Activated CD8-positive, alpha-beta T cell treated with anti-CD3 and anti-CD28 coated beads for 36 hours (primary cell): ENCODE measurements around the gene LARGE1. TPM values are rescaled to one million over a fixed set of nuclear protein-coding genes. Genes with fewer than 3 reads are reported as not detected.

Experiments
- ATAC-seq: fragments of 200-7000 bp; cut with Tn5 transposase; one replicate; pipeline ENCODE4 v1.10.0; 2021; ENCODE audit warnings: mild to moderate bottlenecking, moderate library complexity
- CTCF ChIA-PET: fragments of 350-600 bp; sonication (Branson Sonifier 250); formaldehyde crosslinking; loops from one replicate; lab custom pipeline; 2021; ENCODE audit warnings: antibody characterized with exemption; lab: Charles Lee
- POLR2A ChIA-PET: fragments of 350-600 bp; sonication (Branson Sonifier 250); formaldehyde crosslinking; loops from one replicate; lab custom pipeline; 2021; ENCODE audit warnings: antibody characterized with exemption; lab: Charles Lee
- DNase-seq: peaks from one replicate; pipeline ENCODE4 v3.0.0-alpha.2; 2020
- H3K27ac Mint-ChIP-seq: one replicate; pipeline ENCODE4 v1.8.0; 2021; ENCODE audit warnings: mild to moderate bottlenecking, mixed read lengths
- H3K27me3 Mint-ChIP-seq: one replicate; pipeline ENCODE4 v1.8.0; 2021; ENCODE audit warnings: mixed read lengths
- H3K36me3 Mint-ChIP-seq: one replicate; pipeline ENCODE4 v1.8.0; 2021; ENCODE audit warnings: low read depth, mixed read lengths
- H3K4me1 Mint-ChIP-seq: one replicate; pipeline ENCODE4 v1.8.0; 2021; ENCODE audit warnings: low read depth, mixed read lengths
- H3K4me3 Mint-ChIP-seq: one replicate; pipeline ENCODE4 v1.8.0; 2021; ENCODE audit warnings: mild to moderate bottlenecking, moderate library complexity, mixed read lengths
- H3K9me3 Mint-ChIP-seq: one replicate; pipeline ENCODE4 v1.8.0; 2021; ENCODE audit warnings: mixed read lengths
- intact Hi-C: fragments of 100-400 bp; cut with micrococcal nuclease; formaldehyde crosslinking; loops from one replicate; pipeline ENCODE4 v1.10.0; 2022
- total RNA-seq, 2 experiments: library from RNA; stranded (reverse); gene quantifications; one replicate each; pipeline ENCODE4 v1.2.3, GENCODE V29; 2021
- TF ChIP-seq, protein P1 (sequence below): fragments of 200-600 bp; IDR thresholded peaks from one replicate; pipeline ENCODE4 v1.8.0; 2022; ENCODE audit warnings: antibody characterized with exemption, mild to moderate bottlenecking

The LARGE1 gene
- total RNA-seq, 2 experiments from 2014 or later: 0.31 to 0.32 TPM

DNA sequence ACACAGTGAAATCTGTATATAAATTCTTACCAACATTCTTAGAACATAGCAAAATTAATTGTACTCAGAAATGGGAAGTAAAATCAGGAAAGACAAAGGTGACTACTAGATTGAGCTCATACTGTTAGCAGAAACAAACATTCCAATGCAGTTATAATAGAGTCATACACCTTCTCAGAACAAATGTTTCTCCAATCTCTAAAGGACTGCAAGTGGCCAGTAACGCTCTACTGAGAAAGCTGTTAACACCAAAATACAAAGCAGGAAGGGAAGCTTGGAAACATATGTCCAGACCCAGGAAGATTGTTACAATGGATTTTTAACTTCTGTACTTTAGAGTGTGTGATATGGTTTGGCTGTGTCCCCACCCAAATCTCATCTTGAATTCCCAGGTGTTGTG is 341.5 kb downstream of the LARGE1 start:
- TF ChIP-seq, protein P1, sequence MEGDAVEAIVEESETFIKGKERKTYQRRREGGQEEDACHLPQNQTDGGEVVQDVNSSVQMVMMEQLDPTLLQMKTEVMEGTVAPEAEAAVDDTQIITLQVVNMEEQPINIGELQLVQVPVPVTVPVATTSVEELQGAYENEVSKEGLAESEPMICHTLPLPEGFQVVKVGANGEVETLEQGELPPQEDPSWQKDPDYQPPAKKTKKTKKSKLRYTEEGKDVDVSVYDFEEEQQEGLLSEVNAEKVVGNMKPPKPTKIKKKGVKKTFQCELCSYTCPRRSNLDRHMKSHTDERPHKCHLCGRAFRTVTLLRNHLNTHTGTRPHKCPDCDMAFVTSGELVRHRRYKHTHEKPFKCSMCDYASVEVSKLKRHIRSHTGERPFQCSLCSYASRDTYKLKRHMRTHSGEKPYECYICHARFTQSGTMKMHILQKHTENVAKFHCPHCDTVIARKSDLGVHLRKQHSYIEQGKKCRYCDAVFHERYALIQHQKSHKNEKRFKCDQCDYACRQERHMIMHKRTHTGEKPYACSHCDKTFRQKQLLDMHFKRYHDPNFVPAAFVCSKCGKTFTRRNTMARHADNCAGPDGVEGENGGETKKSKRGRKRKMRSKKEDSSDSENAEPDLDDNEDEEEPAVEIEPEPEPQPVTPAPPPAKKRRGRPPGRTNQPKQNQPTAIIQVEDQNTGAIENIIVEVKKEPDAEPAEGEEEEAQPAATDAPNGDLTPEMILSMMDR: no peak
- no peak for ATAC-seq
- H3K4me1 Mint-ChIP-seq: no peaks in the 10 kb centered on the region
- no peak overlapping the region for H3K27ac Mint-ChIP-seq
- no peaks in the 10 kb centered on the region for H3K9me3 Mint-ChIP-seq
- DNase-seq: no peak
- ChIA-PET CTCF (interaction anchor here (1.0 to 1.2 kb wide), 3 partner anchors 18 to 276 kb away, joined by 3 read pairs; no protein-coding TSS in a partner anchor), POLR2A (no interaction called here)
- no peaks in the 10 kb centered on the region for H3K36me3 Mint-ChIP-seq
- no peak overlapping the region for H3K4me3 Mint-ChIP-seq
- intact Hi-C loops: loop anchor here (5.0 kb wide), 1 partner anchor 276 kb away; no protein-coding TSS in a partner anchor
- no peaks in the 10 kb centered on the region for H3K27me3 Mint-ChIP-seq

DNA sequence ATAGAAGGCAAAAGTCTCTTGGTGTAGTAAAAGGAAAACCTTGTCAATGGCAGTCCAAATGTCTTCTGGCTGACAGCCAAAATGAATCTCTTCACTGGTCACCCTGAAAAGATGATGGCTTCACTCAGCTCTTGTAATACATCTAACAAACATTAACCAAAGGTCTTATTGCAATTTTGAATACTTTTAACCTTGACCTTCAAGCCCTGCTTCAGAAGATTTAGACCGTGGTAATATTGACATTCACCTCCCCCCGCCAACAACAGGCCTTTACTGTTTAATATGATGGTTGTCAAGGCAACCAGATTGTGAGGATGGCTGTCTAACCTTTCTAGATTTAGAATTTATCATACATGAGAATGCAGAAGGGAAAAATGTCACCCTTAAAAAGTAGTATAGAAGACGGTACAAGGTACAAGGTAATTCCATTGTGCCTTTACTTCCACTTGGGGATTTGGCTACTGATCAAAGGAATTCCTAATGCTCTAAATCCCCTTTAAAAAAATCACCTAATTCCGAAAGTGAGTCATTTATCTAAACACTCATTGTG is 342.3 kb downstream of the LARGE1 start:
- DNase-seq: no peak
- Mint-ChIP-seq H3K27me3 (no peaks in the 10 kb centered on the region), H3K36me3 (no peaks in the 10 kb centered on the region), H3K4me3 (no peak overlapping the region), H3K4me1 (no peaks in the 10 kb centered on the region), H3K9me3 (no peaks in the 10 kb centered on the region), H3K27ac (no peak overlapping the region)
- CTCF ChIA-PET: interaction anchor here (1.0 to 1.1 kb wide), 2 partner anchors 17 to 275 kb away, joined by 3 read pairs; no protein-coding TSS in a partner anchor
- POLR2A ChIA-PET: no interaction called here
- intact Hi-C loops: loop anchor here (5.0 kb wide), 1 partner anchor 276 kb away; no protein-coding TSS in a partner anchor
- ATAC-seq: no peak
- TF ChIP-seq, protein P1: no peak

DNA sequence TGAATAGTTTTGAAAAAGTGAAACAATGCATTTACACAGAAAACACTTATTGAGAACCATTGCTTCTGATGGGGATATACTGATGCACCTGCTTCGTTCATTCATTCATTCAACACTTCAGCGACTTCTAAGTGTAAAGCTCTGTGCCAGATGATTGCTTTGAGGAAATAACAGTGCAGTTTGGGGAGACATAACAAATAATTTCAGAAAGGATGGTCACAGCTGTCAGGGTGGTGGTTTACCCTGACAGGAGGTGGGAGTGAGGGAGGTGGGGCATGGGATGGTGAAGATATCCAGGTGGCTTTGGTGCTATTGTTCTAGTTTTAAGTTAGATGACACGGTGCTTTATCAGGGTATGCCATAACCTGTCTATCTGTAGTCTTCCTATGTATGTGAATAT is 344.1 kb downstream of the LARGE1 start:
- H3K36me3 Mint-ChIP-seq: no peaks in the 10 kb centered on the region
- ATAC-seq: no peak
- H3K27ac Mint-ChIP-seq: no peak overlapping the region
- TF ChIP-seq, protein P1: no peak
- intact Hi-C loops: loop anchor here (5.0 kb wide), 1 partner anchor 274 kb away; no protein-coding TSS in a partner anchor
- no peaks in the 10 kb centered on the region for H3K4me1 Mint-ChIP-seq
- CTCF ChIA-PET: interaction anchor here (1.1 kb wide), 1 partner anchor 275 kb away, joined by 3 read pairs; no protein-coding TSS in a partner anchor
- H3K9me3 Mint-ChIP-seq: no peaks in the 10 kb centered on the region
- no peak overlapping the region for H3K4me3 Mint-ChIP-seq
- POLR2A ChIA-PET: no interaction called here
- no peak for DNase-seq
- peaks cover 1% of the 10 kb centered on the region for H3K27me3 Mint-ChIP-seq

DNA sequence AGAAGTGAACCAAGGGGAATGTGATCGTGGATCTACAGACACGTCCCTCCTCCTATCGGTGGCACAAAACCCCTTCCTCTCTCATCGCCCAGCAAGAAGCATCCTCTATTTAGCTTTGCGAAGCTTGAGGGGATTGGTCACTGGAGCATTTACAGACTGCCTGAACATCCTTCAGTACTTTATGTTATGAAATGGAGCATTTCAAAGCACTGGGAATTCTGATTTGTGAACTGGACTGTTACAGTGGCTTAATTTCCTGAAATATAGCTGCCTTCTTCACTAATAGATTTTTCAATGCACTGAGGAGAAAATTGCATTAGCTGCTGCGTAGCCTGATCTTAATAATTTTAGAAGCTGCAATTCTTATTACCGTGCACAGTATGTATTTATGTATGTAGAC is 344.5 kb downstream of the LARGE1 start:
- no peaks in the 10 kb centered on the region for H3K4me1 Mint-ChIP-seq
- H3K27ac Mint-ChIP-seq: no peak overlapping the region
- DNase-seq (no peak), ATAC-seq (no peak)
- POLR2A ChIA-PET: no interaction called here
- no peak overlapping the region for H3K4me3 Mint-ChIP-seq
- TF ChIP-seq, protein P1: no peak
- CTCF ChIA-PET: interaction anchor here (1.1 kb wide), 1 partner anchor 274 kb away, joined by 3 read pairs; no protein-coding TSS in a partner anchor
- H3K36me3 Mint-ChIP-seq: no peaks in the 10 kb centered on the region
- H3K9me3 Mint-ChIP-seq: no peaks in the 10 kb centered on the region
- intact Hi-C loops: loop anchor here (5.0 kb wide), 1 partner anchor 273 kb away; no protein-coding TSS in a partner anchor
- H3K27me3 Mint-ChIP-seq: peaks cover 1% of the 10 kb centered on the region

DNA sequence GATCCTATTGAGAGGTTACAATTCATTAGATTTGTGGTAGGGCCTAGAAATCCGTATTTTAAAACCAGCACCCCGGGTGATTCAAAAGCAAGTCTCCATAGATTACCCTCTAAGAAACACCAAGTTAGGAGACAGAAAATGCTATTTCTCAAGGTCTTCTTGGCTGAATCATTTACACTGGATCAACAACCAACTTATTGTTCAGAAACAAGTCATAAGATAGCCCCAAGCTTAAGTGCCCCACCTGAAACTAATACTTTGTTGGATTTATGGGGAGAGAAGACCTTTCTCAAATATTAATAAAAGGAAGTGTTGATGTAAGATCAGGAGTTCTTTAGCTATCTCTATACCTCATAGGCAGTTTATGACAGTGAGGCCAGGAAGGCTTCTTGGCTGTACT is 345.2 kb downstream of the LARGE1 start:
- H3K4me1 Mint-ChIP-seq: no peaks in the 10 kb centered on the region
- H3K36me3 Mint-ChIP-seq: no peaks in the 10 kb centered on the region
- DNase-seq (no peak), ATAC-seq (no peak)
- TF ChIP-seq, protein P1: no peak
- H3K4me3 Mint-ChIP-seq: no peak overlapping the region
- no peak overlapping the region for H3K27ac Mint-ChIP-seq
- ChIA-PET POLR2A (no interaction called here), CTCF (interaction anchor here (1.1 kb wide), 1 partner anchor 273 kb away, joined by 3 read pairs; no protein-coding TSS in a partner anchor)
- H3K27me3 Mint-ChIP-seq: peaks cover 1% of the 10 kb centered on the region
- intact Hi-C loops: loop anchor here (5.0 kb wide), 1 partner anchor 273 kb away; no protein-coding TSS in a partner anchor
- no peaks in the 10 kb centered on the region for H3K9me3 Mint-ChIP-seq
